ENCODE measurements around the gene ACR. TPM values are rescaled to one million over a fixed set of nuclear protein-coding genes. Genes with fewer than 3 reads are reported as not detected.

ACR gene
- total and polyA plus RNA-seq, 2 experiments from 2014 or later, result not detected

DNA sequence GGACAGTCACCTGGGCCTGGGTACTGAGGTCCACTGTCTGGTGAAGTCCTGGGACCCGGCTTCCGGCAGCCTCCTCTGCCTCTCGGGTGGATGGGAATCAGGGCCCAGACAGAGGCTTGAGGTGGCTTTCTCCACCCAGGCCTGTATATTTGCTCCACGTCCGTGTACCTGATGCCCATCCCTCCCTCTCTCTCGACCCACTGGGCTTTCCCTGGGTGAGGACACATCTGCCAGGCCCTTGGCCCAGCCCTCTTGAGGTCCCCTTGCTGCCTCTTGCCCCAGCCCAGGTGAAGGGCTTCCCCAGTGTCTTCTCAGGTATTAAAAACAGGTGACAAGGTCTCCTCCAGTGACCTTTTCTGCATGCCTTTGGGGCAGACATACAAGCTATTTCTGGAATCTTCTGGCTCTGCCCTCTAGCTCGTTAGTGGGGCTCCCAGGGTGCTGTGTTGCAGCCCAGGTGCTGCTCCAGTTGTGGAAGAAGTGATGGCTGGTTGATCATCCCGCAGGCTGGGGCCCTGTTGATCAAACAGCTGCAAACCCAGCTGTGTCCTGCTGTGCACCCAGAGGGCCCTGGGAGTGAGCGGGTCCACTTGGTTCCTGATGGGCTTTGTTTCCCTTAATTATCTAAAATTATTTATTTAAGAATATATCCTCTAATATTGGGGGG is 25.5 kb upstream of the ACR start:
- WGBS, 2 experiments (ENCODE audit: low coverage in 1 of 2, low lambda C conversion rate in 2 of 2, missing lambda C conversion rate in 2 of 2), result 74 to 78% methylated on average over 8 to 9 of the region's 9 CpGs
- Histone ChIP-seq H3K27me3 (replicated peaks; ENCODE audit: insufficient read depth) (no peaks in the 10 kb centered on the region), H4K20me1 (ENCODE audit: insufficient read depth) (no peaks in the 10 kb centered on the region), H2AFZ (no peak overlapping the region), H3K9me2 (ENCODE audit: insufficient read depth) (no peaks in the 10 kb centered on the region), H3K4me3 (no peak overlapping the region), H3K4me1 (ENCODE audit: insufficient read depth) (no peaks in the 10 kb centered on the region), H3K79me2 (ENCODE audit: insufficient read depth) (no peaks in the 10 kb centered on the region), H3K36me3 (ENCODE audit: low read depth) (no peaks in the 10 kb centered on the region), H3K9me3 (ENCODE audit: low read depth) (no peaks in the 10 kb centered on the region), H3K9ac (no peak overlapping the region), H3F3A (ENCODE audit: insufficient read depth) (no peaks in the 10 kb centered on the region), H3K4me2 (ENCODE audit: unreplicated experiment) (no peak overlapping the region), H3K27ac (no peak overlapping the region)
- no peak for DNase-seq
- TF ChIP-seq EZH2 (IDR thresholded peaks at IDR 0.05; ENCODE audit: insufficient read depth, poor library complexity, severe bottlenecking) (no peak), EZH2phosphoT487 (IDR thresholded peaks at IDR 0.05; ENCODE audit: insufficient read depth, low read depth) (no peak)
- in situ Hi-C loops (cut with MboI), result no loop called here

DNA sequence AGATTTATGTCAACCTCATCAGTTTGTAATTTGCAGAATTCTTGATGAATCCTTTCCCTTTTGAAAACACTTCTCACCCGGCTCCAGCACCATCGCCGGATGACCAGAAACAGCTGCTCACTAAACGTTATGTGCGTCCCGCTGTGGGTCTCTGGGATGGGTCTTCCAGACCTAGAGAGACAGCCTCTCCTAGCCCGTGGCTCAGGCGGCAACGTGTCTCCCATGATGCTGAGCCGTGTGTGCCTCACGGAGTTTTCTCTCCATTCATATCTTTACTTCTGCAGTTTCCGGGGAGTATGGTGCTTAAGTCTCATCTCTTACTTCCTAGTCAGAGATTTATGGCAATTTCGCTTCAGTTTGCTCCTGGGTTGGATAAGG is 25.0 kb upstream of the ACR start:
- H3F3A ChIP-seq (ENCODE audit: insufficient read depth), result no peaks in the 10 kb centered on the region
- in situ Hi-C loops (cut with MboI), result no loop called here
- no peaks in the 10 kb centered on the region for H4K20me1 ChIP-seq (ENCODE audit: insufficient read depth)
- no peak overlapping the region for H3K4me3 ChIP-seq
- H3K36me3 ChIP-seq (ENCODE audit: low read depth), result no peaks in the 10 kb centered on the region
- TF ChIP-seq EZH2 (IDR thresholded peaks at IDR 0.05; ENCODE audit: insufficient read depth, poor library complexity, severe bottlenecking) (no peak), EZH2phosphoT487 (IDR thresholded peaks at IDR 0.05; ENCODE audit: insufficient read depth, low read depth) (no peak)
- H3K9ac ChIP-seq, result no peak overlapping the region
- no peak overlapping the region for H3K4me2 ChIP-seq (ENCODE audit: unreplicated experiment)
- H3K4me1 ChIP-seq (ENCODE audit: insufficient read depth), result no peaks in the 10 kb centered on the region
- no peaks in the 10 kb centered on the region for H3K27me3 ChIP-seq (replicated peaks; ENCODE audit: insufficient read depth)
- no peak for DNase-seq
- no peak overlapping the region for H3K27ac ChIP-seq
- no peaks in the 10 kb centered on the region for H3K9me3 ChIP-seq (ENCODE audit: low read depth)
- H3K79me2 ChIP-seq (ENCODE audit: insufficient read depth), result no peaks in the 10 kb centered on the region
- H3K9me2 ChIP-seq (ENCODE audit: insufficient read depth), result no peaks in the 10 kb centered on the region
- WGBS, 2 experiments (ENCODE audit: low coverage in 1 of 2, low lambda C conversion rate in 2 of 2, missing lambda C conversion rate in 2 of 2), result 83 to 88% methylated on average over 13 of the region's 13 CpGs
- H2AFZ ChIP-seq, result no peak overlapping the region

- Histone ChIP-seq H3K4me1 (ENCODE audit: insufficient read depth) (no peaks in the 10 kb centered on the region), H3K36me3 (ENCODE audit: low read depth) (no peaks in the 10 kb centered on the region), H2AFZ (no peak overlapping the region), H3K4me3 (no peak overlapping the region), H3K9ac (no peak overlapping the region), H4K20me1 (ENCODE audit: insufficient read depth) (no peaks in the 10 kb centered on the region), H3K79me2 (ENCODE audit: insufficient read depth) (no peaks in the 10 kb centered on the region), H3K27ac (no peak overlapping the region), H3K9me2 (ENCODE audit: insufficient read depth) (no peaks in the 10 kb centered on the region), H3K9me3 (ENCODE audit: low read depth) (no peaks in the 10 kb centered on the region), H3F3A (ENCODE audit: insufficient read depth) (no peaks in the 10 kb centered on the region), H3K4me2 (ENCODE audit: unreplicated experiment) (no peak overlapping the region), H3K27me3 (replicated peaks; ENCODE audit: insufficient read depth) (no peaks in the 10 kb centered on the region)
- TF ChIP-seq EZH2phosphoT487 (IDR thresholded peaks at IDR 0.05; ENCODE audit: insufficient read depth, low read depth) (no peak), EZH2 (IDR thresholded peaks at IDR 0.05; ENCODE audit: insufficient read depth, poor library complexity, severe bottlenecking) (no peak)
- in situ Hi-C loops (cut with MboI), result no loop called here
- WGBS, 2 experiments (ENCODE audit: low coverage in 1 of 2, low lambda C conversion rate in 2 of 2, missing lambda C conversion rate in 2 of 2), result 95 to 96% methylated on average over 5 of the region's 5 CpGs
- DNase-seq, result no peak
Measured at GRCh38 chr22:50713571-50714056, 24.4 kb upstream of the ACR start.

GRCh38 chr22:50714150-50714549 is 23.9 kb upstream of the ACR start:
- Histone ChIP-seq H3K79me2 (ENCODE audit: insufficient read depth) (no peaks in the 10 kb centered on the region), H3K9me2 (ENCODE audit: insufficient read depth) (no peaks in the 10 kb centered on the region), H3K4me1 (ENCODE audit: insufficient read depth) (no peaks in the 10 kb centered on the region), H3F3A (ENCODE audit: insufficient read depth) (no peaks in the 10 kb centered on the region), H3K27me3 (replicated peaks; ENCODE audit: insufficient read depth) (no peaks in the 10 kb centered on the region), H3K9me3 (ENCODE audit: low read depth) (no peaks in the 10 kb centered on the region), H3K4me3 (no peak overlapping the region), H3K27ac (no peak overlapping the region), H3K36me3 (ENCODE audit: low read depth) (no peaks in the 10 kb centered on the region), H3K9ac (no peak overlapping the region), H3K4me2 (ENCODE audit: unreplicated experiment) (no peak overlapping the region), H4K20me1 (ENCODE audit: insufficient read depth) (no peaks in the 10 kb centered on the region), H2AFZ (no peak overlapping the region)
- 91 to 96% methylated on average over 7 of the region's 7 CpGs for WGBS, 2 experiments (ENCODE audit: low coverage in 1 of 2, low lambda C conversion rate in 2 of 2, missing lambda C conversion rate in 2 of 2)
- TF ChIP-seq EZH2phosphoT487 (IDR thresholded peaks at IDR 0.05; ENCODE audit: insufficient read depth, low read depth) (no peak), EZH2 (IDR thresholded peaks at IDR 0.05; ENCODE audit: insufficient read depth, poor library complexity, severe bottlenecking) (no peak)
- in situ Hi-C loops (cut with MboI), result no loop called here
- DNase-seq, result no peak
